Melanocyte of skin (primary cell): ENCODE measurements around the gene DISP2. TPM values are rescaled to one million over a fixed set of nuclear protein-coding genes. Genes with fewer than 3 reads are reported as not detected.

ENCODE experiments used
- total RNA-seq, 2 donors: library from RNA; depleted of rRNA; stranded (reverse); fragments of >200 nt; gene quantifications; 2 replicates each; pipeline ENCODE4 v1.2.3, GENCODE V29; 2012

DISP2 gene
- total RNA-seq, result under 1 TPM; 0.33 to 0.69 TPM

DNA sequence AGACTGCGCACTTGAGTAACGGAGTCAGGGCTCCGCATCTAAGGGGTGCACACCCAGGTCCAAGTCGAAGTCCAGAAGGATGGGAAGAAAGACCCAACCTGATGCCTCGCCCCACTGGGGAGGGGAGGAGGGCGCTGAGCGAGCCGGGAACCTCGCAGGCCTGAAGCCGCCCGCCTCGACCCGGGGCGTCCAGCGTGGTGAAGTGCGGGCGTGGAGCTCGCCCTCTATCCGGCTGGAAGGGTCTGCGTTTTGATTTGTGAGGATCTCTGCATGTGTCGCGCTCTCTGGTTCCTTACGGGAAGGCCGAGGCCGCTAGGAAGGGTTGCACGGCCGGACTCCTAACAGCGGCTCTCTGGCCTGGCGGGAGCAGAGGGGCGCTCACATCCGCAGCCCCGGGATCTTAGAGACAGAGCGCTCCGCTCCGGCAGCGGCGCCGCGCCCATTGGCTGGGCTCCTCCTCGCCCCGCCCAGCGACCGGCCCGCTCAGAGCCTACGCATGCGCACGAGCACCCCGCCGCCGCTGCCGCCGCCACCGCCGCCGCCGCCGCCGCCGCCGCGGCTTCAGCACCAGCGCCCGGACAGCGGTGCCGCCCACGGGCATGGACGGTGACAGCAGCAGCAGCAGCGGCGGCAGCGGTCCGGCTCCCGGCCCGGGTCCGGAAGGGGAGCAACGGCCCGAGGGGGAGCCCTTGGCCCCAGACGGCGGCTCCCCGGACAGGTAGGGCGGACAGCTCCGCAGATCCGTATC is at the start of gene DISP2:
Gene DISP2, plus strand, starts transcription at position 497 of the 748 bp plus-strand sequence. Its CDS starts 103 bp downstream, at position 600.

DNA sequence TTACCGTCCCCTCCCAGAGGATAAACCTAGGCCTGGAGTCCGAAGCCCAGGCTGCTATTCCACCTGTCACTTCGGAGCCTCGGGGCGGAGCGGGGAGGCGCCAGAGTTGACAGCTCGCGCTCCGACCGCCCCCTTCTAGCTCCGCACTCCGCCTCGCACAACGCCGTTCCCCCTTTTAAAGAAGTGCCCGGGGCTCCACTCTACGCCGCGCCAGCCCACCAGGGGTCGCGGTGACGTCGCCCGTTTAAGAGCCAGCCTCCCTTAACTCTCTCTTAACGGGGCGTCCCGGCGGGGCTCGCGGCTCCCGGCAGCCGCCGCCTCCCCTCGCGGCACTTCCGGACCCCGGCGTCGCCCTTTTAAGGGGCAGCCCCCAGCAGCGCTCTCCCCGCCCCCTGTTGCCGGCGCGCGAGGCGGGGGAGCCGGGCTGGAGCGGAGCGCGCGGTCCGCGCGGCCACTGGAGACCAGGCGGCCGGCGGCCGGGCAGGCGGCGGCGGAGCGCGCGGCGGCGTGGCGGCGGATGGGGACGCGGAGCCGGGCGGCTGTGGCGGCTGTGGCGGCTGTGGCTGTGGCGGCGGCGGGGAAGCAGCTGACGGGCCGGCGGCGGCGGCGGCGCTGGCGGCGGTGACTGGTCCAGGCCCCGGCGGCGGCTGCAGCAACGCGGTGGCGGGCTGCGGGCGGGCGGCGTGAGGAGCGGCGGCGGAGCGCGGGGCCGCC is 34.6 kb upstream of the DISP2 start, which contains the start of gene INAFM2:
Gene INAFM2, plus strand, starts transcription at position 454 of the 714 bp plus-strand sequence. CDS start 364 bp downstream, outside the sequence.

DNA sequence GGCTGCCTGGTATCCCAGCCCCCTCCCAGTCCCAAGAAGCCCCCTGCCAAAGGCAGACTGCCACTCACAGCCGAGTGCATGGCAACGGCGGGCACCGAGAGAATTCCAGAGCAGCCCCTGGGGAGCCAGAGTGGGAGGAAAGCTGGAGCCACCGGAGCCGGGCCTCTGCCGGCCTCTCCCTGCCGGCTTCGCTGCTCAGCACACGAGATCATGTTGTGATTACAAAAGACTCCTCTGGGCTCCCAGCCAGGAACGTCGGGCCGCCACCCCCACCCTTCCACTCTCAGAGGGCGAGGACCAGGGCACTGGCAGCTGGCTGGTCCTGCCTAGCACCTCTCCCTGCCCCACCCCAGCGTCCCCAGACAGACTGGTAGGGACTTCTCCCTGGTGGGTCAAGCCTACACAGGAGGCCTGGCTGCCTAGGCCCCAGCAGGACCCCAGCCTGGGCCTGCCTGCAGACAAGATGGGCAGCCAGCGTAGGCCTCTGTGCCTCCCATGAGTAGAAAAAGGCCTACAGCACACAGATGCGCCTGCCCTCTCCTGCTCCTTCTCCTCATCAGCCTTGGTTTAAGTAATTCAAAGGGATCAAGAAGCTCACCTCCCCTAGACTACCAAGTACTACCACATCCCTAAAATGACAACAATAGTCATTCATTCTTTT is 17.1 kb upstream of the DISP2 start, which contains the start of gene CCDC9B:
Gene CCDC9B, minus strand, starts transcription at position 200 of the 661 bp plus-strand sequence. Its CDS starts 120 bp downstream, at position 80.

DNA sequence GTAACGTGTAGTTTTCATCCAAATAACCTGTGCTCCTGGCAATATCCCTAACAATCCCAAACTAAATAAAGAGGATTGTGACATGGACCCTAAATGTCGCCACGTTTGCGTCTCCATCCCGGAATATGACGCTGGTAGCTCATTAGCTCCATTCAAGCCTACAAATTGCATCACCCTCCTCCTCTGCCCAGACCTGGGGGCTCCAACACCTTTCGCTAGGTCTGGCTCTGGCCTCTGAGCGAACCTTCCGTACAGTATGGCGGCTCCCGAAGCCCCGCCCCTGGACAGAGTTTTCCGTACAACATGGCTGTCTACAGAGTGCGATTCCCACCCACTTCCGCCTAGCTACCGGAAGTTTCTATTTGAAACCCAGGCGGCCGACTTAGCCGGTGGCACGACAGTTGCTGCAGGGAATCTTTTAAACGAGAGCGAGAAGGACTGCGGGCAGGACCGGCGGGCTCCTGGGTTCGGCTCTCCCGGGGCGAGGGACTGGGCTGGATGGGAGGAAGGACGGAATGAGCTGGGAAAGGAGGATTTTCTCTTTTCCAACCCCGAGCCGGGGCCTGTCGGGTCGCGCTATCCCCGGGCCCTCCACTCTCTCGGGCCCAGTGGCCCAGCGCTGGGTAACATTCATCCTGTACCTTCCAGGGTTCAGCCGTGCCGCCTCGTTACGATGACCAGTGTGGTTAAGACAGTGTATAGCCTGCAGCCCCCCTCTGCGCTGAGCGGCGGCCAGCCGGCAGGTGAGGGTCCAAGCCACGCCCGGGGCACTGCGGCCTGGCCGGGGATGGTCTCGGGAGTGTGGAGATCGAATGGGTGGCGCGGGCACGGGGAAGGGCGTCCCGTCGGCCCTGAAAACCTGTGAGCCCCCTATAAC is 24.8 kb downstream of the DISP2 start, which contains the start of gene KNSTRN:
Gene KNSTRN, plus strand, starts transcription at position 142 of the 877 bp plus-strand sequence. Its CDS starts 115 bp downstream, at position 257.

DNA sequence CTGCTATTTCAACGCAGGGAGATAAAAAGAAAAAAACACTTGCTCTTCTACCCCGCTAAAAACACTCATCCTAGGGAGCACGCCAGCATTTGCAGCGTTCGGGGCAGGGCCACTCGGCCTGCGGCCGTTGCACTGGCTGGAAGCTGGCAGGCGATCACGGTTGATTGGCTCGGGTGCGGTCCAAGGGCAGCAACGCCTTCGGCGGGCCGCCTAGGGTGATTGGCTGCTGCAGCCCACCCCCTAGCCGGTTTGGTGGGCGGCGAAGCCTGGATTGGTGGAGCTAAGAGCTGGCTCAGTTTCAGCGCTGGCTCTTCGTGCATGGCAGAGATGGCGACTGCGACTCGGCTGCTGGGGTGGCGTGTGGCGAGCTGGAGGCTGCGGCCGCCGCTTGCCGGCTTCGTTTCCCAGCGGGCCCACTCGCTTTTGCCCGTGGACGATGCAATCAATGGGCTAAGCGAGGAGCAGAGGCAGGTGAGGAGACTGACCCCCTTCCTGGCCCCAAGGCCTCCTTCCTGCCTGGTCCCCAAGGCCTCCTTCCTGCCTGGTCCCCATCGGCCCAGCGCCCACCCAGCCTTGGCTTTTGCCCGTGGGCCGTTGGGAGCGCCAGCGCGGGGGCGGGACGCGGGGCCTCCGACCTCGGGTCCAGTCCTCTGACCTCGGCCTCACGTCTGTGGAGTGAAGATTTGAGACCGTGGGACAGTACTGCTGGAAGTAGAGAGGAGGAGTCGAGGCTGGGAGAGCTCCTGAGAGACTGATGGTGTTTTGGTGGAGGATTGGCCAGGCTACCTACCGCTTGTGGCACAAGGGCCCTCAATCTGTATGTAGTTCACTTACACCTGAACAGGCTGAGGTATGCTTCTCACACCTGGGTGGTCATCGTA is 47.7 kb downstream of the DISP2 start, which contains the start of gene IVD:
Gene IVD, plus strand, starts transcription at position 295 of the 881 bp plus-strand sequence. Its CDS starts 33 bp downstream, at position 328.

Other genes with a start within 250 kb of the DISP2 start
- 1 to 10 TPM; 2.0 to 3.4 TPM for gene BMF, start 249.3 kb upstream of the DISP2 start, total RNA-seq
- 10 to 100 TPM; 15.5 to 31.6 TPM for gene BUB1B, start 197.2 kb upstream of the DISP2 start, total RNA-seq
- 1 to 10 TPM in 1 of 2 donors, under 1 TPM in 1; 1.00 to 1.4 TPM for gene PAK6, start 119.2 kb upstream of the DISP2 start, total RNA-seq
- gene ANKRD63, start 75.2 kb upstream of the DISP2 start, total RNA-seq, result not detected
- gene PLCB2, start 50.3 kb upstream of the DISP2 start, total RNA-seq, result 1 to 10 TPM; 1.0 to 3.3 TPM
- gene INAFM2, start 34.5 kb upstream of the DISP2 start, total RNA-seq, result 10 to 100 TPM in 1 of 2 donors, 1 to 10 TPM in 1; 5.2 to 10.7 TPM
- gene CCDC9B, start 17.3 kb upstream of the DISP2 start, total RNA-seq, result 10 to 100 TPM; 30.3 to 39.9 TPM
- gene PHGR1, start 7.2 kb upstream of the DISP2 start, total RNA-seq, result not detected
- gene KNSTRN, start 24.5 kb downstream of the DISP2 start, total RNA-seq, result 100 to 1,000 TPM in 1 of 2 donors, 10 to 100 TPM in 1; 36.1 to 115 TPM
- 10 to 100 TPM; 33.6 to 40.6 TPM for gene IVD, start 47.6 kb downstream of the DISP2 start, total RNA-seq
- 1 to 10 TPM; 8.7 to 9.3 TPM for gene BAHD1, start 82.7 kb downstream of the DISP2 start, total RNA-seq
- gene CHST14, start 112.8 kb downstream of the DISP2 start, total RNA-seq, result 1 to 10 TPM; 8.9 to 9.7 TPM
- 10 to 100 TPM; 21.0 to 23.1 TPM for gene CCDC32, start 206.8 kb downstream of the DISP2 start, total RNA-seq
- 10 to 100 TPM in 1 of 2 donors, 1 to 10 TPM in 1; 10.0 to 17.3 TPM for gene RPUSD2, start 211.1 kb downstream of the DISP2 start, total RNA-seq
- 10 to 100 TPM; 14.5 to 22.6 TPM for gene KNL1, start 236.0 kb downstream of the DISP2 start, total RNA-seq